Umbilical cord (tissue), 2 donors: Measurements from ENCODE around the gene SEMA3C. TPM values are rescaled to one million over a fixed set of nuclear protein-coding genes. Genes with fewer than 3 reads are reported as not detected.
A peak's percentile ranks its signal among the peaks of the same experiment; 100 is the strongest.
"Not testable (repeated sequence)": the region's sequence is repeated elsewhere in the genome, so short reads cannot be mapped to it uniquely, and the experiment has no call there.

ENCODE experiments used
- DNase-seq: peaks from one replicate; pipeline ENCODE4 v3.0.0-alpha.2; 2015; ENCODE audit warnings: low spot score
- total RNA-seq: library from RNA; depleted of rRNA; stranded (reverse); fragments of >200 nt; gene quantifications from one replicate; pipeline ENCODE4 v1.2.3, GENCODE V29; 2014; ENCODE audit warnings: low replicate concordance; ENCODE audit not compliant: insufficient read depth

Gene SEMA3C
- total RNA-seq, 1 donor from 2014 or later = 93.4 TPM

- no peak for DNase-seq
These were observed 10.8 kb upstream of the SEMA3C start for GRCh38 chr7:80929619-80930018.

- DNase-seq = not testable (repeated sequence)
These were observed 8.1 kb upstream of the SEMA3C start for GRCh38 chr7:80926955-80927354.

- no peak for DNase-seq
These were observed 5.2 kb upstream of the SEMA3C start for GRCh38 chr7:80924090-80924489.

- DNase-seq = no peak
These were observed 4.4 kb upstream of the SEMA3C start for GRCh38 chr7:80923211-80923612.

- DNase-seq = peak; percentile 51
These were observed 3.6 kb upstream of the SEMA3C start for GRCh38 chr7:80922253-80923049.

GRCh38 chr7:80921130-80921529 is 2.3 kb upstream of the SEMA3C start:
- no peak for DNase-seq

GRCh38 chr7:80918399-80918798 is 452 bp downstream of the SEMA3C start:
- peak; percentile 62 for DNase-seq

- peak; percentile 46 for DNase-seq
These were observed 1.8 kb downstream of the SEMA3C start for GRCh38 chr7:80916770-80917741.

GRCh38 chr7:80910228-80910627 is 8.6 kb downstream of the SEMA3C start:
- no peak for DNase-seq

GRCh38 chr7:80908360-80908797 is 10.5 kb downstream of the SEMA3C start:
- DNase-seq = no peak

- no peak for DNase-seq
These were observed 11.2 kb downstream of the SEMA3C start for GRCh38 chr7:80907612-80908011.

- no peak for DNase-seq
These were observed 11.7 kb downstream of the SEMA3C start for GRCh38 chr7:80907141-80907601.

- no peak for DNase-seq
These were observed 13.5 kb downstream of the SEMA3C start for GRCh38 chr7:80905334-80905733.

- no peak for DNase-seq
These were observed 16.0 kb downstream of the SEMA3C start for GRCh38 chr7:80902716-80903308.

- no peak for DNase-seq
These were observed 16.8 kb downstream of the SEMA3C start for GRCh38 chr7:80902019-80902418.

- DNase-seq = no peak
These were observed 18.0 kb downstream of the SEMA3C start for GRCh38 chr7:80900583-80901576.

- no peak for DNase-seq
These were observed 21.8 kb downstream of the SEMA3C start for GRCh38 chr7:80896906-80897598.

- no peak for DNase-seq
These were observed 23.8 kb downstream of the SEMA3C start for GRCh38 chr7:80895056-80895455.

GRCh38 chr7:80891259-80891544 is 27.6 kb downstream of the SEMA3C start:
- DNase-seq = no peak
